ENCODE results near the gene TMC1.

- no peak for TF ChIP-seq POLR2AphosphoS5 (IDR thresholded peaks at IDR 0.05; ENCODE audit: low read depth, low read length)
- no peak for TF ChIP-seq POLR2A (IDR thresholded peaks at IDR 0.05; ENCODE audit: low read depth, low read length)
Observed at GRCh38 chr9:72579190-72579589, 57.8 kb downstream of the TMC1 start.

Data from GM12892 (cell line).